ENCODE results near the gene SHROOM2.

GRCh38 chrX:9860826-9861225, 74.6 kb downstream of the SHROOM2 start:
- TF ChIP-seq CTCF (IDR thresholded peaks at IDR 0.05) (no peak), POLR2A (IDR thresholded peaks at IDR 0.05) (no peak), EP300 (IDR thresholded peaks at IDR 0.05) (no peak)
